NOMO-1 treated with DMSO at 0.1 percent for 48 hours (cell line): ENCODE measurements around the gene PCIF1.
"Not testable (repeated sequence)": the region's sequence is repeated elsewhere in the genome, so short reads cannot be mapped to it uniquely, and the experiment has no call there.

ENCODE experiments used
- DNase-seq: peaks from one replicate; lab custom pipeline; 2025; ENCODE audit not compliant: unreplicated experiment; lab: John Stamatoyannopoulos, UW

PCIF1 gene

GRCh38 chr20:45965169-45966002 lies 30.9 kb downstream of the PCIF1 start:
- DNase-seq: no peak

- DNase-seq: no peak
These were observed 33.1 kb downstream of the PCIF1 start for GRCh38 chr20:45967551-45968080.

GRCh38 chr20:45968081-45968671 lies 33.7 kb downstream of the PCIF1 start:
- no peak for DNase-seq

- no peak for DNase-seq
These were observed 34.6 kb downstream of the PCIF1 start for GRCh38 chr20:45968801-45969711.

- DNase-seq: peak; percentile 28
These were observed 35.5 kb downstream of the PCIF1 start for GRCh38 chr20:45969712-45970634.

- peak; percentile 4 for DNase-seq
These were observed 36.4 kb downstream of the PCIF1 start for GRCh38 chr20:45970646-45971424.

GRCh38 chr20:45971425-45971674 lies 36.9 kb downstream of the PCIF1 start:
- peak; percentile 26 for DNase-seq

GRCh38 chr20:45971675-45972499 lies 37.4 kb downstream of the PCIF1 start, which contains the start of gene ZNF335:
TSS of gene ZNF335 (minus strand) at chr20:45972203. CDS start at chr20:45971410, 793 bp downstream.
- peak; percentile 93 for DNase-seq

- DNase-seq: peak; percentile 95
These were observed 38.2 kb downstream of the PCIF1 start for GRCh38 chr20:45972500-45973183.

- DNase-seq: peak; percentile 40
These were observed 40.5 kb downstream of the PCIF1 start for GRCh38 chr20:45974896-45975565.

GRCh38 chr20:45975686-45976085 lies 41.2 kb downstream of the PCIF1 start:
- DNase-seq: no peak

- no peak for DNase-seq
These were observed 41.6 kb downstream of the PCIF1 start for GRCh38 chr20:45976086-45976485.

GRCh38 chr20:45981261-45981660 lies 46.8 kb downstream of the PCIF1 start:
- no peak for DNase-seq

GRCh38 chr20:45983279-45983743 lies 48.8 kb downstream of the PCIF1 start:
- no peak for DNase-seq

- DNase-seq: no peak
These were observed 51.1 kb downstream of the PCIF1 start for GRCh38 chr20:45985573-45985972.

GRCh38 chr20:45987108-45987780 lies 52.8 kb downstream of the PCIF1 start:
- peak; percentile 41 for DNase-seq

- DNase-seq: not testable (repeated sequence)
These were observed 54.3 kb downstream of the PCIF1 start for GRCh38 chr20:45988830-45989229.
